ENCODE data around the gene PTGER1. TPM values are rescaled to one million over a fixed set of nuclear protein-coding genes. Genes with fewer than 3 reads are reported as not detected.
A peak's percentile ranks its signal among the peaks of the same experiment; 100 is the strongest.

The PTGER1 gene
- total and polyA plus RNA-seq, 9 of the 15 experiments (the other 6 are each of a cell fraction or from before 2014, with no cell fraction given) = 0.06 to 0.36 (median 0.31) TPM; not detected in 5

DNA sequence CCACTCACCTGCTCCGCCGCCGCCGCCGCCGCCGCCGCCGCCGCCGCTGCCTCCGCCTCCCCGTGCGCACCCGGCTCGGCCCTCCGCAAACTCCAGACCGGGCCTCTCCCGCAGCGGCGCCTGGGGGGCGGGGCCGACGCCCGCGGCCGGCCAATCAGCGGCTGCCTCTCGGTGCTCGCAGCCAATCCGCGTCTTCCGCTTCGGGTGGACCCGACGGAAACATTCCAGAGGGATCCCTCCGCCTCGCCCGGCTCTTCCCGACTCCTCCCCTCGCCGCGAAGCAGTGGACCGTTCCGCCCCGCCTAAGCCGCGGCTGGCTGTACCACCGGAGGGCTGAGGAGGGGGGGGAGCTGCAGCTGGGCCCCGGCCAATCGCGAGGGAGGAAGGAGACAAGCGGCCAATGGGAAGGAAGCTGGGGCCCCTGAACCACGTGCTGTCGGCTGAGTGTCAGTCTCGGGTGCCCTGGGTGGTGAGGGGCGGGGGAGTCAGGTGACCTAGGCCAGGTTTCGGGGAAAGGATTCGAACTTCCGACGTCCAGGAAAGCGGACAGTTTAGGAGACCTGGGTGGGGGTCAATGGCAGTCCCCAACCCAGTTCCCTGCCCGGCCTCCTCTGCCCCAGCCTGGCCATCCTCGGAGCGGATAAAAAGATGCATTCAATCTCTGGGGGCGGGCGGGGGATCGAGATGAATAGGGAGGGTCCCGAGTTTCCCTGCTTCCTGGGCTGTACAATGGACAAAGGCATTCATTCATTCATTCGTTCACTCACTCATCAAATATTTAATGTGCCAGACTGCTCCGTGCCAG, 21.1 kb upstream of the PTGER1 start, which contains the start of gene GIPC1 (continued):
- TF ChIP-seq, protein P1, sequence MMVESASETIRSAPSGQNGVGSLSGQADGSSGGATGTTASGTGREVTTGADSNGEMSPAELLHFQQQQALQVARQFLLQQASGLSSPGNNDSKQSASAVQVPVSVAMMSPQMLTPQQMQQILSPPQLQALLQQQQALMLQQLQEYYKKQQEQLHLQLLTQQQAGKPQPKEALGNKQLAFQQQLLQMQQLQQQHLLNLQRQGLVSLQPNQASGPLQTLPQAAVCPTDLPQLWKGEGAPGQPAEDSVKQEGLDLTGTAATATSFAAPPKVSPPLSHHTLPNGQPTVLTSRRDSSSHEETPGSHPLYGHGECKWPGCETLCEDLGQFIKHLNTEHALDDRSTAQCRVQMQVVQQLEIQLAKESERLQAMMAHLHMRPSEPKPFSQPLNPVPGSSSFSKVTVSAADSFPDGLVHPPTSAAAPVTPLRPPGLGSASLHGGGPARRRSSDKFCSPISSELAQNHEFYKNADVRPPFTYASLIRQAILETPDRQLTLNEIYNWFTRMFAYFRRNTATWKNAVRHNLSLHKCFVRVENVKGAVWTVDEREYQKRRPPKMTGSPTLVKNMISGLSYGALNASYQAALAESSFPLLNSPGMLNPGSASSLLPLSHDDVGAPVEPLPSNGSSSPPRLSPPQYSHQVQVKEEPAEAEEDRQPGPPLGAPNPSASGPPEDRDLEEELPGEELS (CRISPR knock-in tag; IDR thresholded peaks at IDR 0.05; ENCODE audit: borderline replicate concordance) = no peak
- TF ChIP-seq, protein P2, sequence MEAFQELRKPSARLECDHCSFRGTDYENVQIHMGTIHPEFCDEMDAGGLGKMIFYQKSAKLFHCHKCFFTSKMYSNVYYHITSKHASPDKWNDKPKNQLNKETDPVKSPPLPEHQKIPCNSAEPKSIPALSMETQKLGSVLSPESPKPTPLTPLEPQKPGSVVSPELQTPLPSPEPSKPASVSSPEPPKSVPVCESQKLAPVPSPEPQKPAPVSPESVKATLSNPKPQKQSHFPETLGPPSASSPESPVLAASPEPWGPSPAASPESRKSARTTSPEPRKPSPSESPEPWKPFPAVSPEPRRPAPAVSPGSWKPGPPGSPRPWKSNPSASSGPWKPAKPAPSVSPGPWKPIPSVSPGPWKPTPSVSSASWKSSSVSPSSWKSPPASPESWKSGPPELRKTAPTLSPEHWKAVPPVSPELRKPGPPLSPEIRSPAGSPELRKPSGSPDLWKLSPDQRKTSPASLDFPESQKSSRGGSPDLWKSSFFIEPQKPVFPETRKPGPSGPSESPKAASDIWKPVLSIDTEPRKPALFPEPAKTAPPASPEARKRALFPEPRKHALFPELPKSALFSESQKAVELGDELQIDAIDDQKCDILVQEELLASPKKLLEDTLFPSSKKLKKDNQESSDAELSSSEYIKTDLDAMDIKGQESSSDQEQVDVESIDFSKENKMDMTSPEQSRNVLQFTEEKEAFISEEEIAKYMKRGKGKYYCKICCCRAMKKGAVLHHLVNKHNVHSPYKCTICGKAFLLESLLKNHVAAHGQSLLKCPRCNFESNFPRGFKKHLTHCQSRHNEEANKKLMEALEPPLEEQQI (IDR thresholded peaks at IDR 0.05) = no peak
- TF ChIP-seq FOXP1 (CRISPR knock-in tag; IDR thresholded peaks at IDR 0.05) (peak; percentile 73; the same call in 1 of the 2 replicates), RBM22 (IDR thresholded peaks at IDR 0.05; ENCODE audit: low read depth, low read length, poor library complexity, severe bottlenecking) (no peak), SP1 (CRISPR knock-in tag; IDR thresholded peaks at IDR 0.05) (peak; percentile 95), CEBPB (tag; IDR thresholded peaks at IDR 0.05) (no peak), ZNF253 (CRISPR knock-in tag; conservative IDR thresholded peaks at IDR 0.05) (no peak)
- TF ChIP-seq, protein P3, sequence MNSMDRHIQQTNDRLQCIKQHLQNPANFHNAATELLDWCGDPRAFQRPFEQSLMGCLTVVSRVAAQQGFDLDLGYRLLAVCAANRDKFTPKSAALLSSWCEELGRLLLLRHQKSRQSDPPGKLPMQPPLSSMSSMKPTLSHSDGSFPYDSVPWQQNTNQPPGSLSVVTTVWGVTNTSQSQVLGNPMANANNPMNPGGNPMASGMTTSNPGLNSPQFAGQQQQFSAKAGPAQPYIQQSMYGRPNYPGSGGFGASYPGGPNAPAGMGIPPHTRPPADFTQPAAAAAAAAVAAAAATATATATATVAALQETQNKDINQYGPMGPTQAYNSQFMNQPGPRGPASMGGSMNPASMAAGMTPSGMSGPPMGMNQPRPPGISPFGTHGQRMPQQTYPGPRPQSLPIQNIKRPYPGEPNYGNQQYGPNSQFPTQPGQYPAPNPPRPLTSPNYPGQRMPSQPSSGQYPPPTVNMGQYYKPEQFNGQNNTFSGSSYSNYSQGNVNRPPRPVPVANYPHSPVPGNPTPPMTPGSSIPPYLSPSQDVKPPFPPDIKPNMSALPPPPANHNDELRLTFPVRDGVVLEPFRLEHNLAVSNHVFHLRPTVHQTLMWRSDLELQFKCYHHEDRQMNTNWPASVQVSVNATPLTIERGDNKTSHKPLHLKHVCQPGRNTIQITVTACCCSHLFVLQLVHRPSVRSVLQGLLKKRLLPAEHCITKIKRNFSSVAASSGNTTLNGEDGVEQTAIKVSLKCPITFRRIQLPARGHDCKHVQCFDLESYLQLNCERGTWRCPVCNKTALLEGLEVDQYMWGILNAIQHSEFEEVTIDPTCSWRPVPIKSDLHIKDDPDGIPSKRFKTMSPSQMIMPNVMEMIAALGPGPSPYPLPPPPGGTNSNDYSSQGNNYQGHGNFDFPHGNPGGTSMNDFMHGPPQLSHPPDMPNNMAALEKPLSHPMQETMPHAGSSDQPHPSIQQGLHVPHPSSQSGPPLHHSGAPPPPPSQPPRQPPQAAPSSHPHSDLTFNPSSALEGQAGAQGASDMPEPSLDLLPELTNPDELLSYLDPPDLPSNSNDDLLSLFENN (IDR thresholded peaks at IDR 0.05; ENCODE audit: low read depth in 2 of 2, low read length in 2 of 2) = no peak
- TF ChIP-seq, protein P4, sequence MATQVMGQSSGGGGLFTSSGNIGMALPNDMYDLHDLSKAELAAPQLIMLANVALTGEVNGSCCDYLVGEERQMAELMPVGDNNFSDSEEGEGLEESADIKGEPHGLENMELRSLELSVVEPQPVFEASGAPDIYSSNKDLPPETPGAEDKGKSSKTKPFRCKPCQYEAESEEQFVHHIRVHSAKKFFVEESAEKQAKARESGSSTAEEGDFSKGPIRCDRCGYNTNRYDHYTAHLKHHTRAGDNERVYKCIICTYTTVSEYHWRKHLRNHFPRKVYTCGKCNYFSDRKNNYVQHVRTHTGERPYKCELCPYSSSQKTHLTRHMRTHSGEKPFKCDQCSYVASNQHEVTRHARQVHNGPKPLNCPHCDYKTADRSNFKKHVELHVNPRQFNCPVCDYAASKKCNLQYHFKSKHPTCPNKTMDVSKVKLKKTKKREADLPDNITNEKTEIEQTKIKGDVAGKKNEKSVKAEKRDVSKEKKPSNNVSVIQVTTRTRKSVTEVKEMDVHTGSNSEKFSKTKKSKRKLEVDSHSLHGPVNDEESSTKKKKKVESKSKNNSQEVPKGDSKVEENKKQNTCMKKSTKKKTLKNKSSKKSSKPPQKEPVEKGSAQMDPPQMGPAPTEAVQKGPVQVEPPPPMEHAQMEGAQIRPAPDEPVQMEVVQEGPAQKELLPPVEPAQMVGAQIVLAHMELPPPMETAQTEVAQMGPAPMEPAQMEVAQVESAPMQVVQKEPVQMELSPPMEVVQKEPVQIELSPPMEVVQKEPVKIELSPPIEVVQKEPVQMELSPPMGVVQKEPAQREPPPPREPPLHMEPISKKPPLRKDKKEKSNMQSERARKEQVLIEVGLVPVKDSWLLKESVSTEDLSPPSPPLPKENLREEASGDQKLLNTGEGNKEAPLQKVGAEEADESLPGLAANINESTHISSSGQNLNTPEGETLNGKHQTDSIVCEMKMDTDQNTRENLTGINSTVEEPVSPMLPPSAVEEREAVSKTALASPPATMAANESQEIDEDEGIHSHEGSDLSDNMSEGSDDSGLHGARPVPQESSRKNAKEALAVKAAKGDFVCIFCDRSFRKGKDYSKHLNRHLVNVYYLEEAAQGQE (IDR thresholded peaks at IDR 0.05; ENCODE audit: borderline replicate concordance) = peak; percentile 48; the same call in 1 of the 2 replicates
- TF ChIP-seq, protein P4 (CRISPR knock-in tag; IDR thresholded peaks at IDR 0.05; ENCODE audit: low read depth) = peak; percentile 56; the same call in 1 of the 2 replicates
